DOHH2 (cell line): ENCODE measurements around the gene ZBED5.

Experiments
- EZH2phosphoT487 ChIP-seq: fragments of 200-600 bp; sonication (generic); IDR thresholded peaks from 2 replicates; pipeline ENCODE4 v1.6.1; 2017; ENCODE audit warnings: borderline replicate concordance, mild to moderate bottlenecking, antibody characterized with exemption, low read length, moderate library complexity, mixed read lengths
- TF ChIP-seq, protein P1 (sequence below): fragments of 200-600 bp; sonication (generic); IDR thresholded peaks from one replicate; pipeline ENCODE4 v1.5.1; 2014; ENCODE audit warnings: antibody characterized with exemption, mild to moderate bottlenecking, low read depth, low read length; ENCODE audit not compliant: poor library complexity, severe bottlenecking

DNA sequence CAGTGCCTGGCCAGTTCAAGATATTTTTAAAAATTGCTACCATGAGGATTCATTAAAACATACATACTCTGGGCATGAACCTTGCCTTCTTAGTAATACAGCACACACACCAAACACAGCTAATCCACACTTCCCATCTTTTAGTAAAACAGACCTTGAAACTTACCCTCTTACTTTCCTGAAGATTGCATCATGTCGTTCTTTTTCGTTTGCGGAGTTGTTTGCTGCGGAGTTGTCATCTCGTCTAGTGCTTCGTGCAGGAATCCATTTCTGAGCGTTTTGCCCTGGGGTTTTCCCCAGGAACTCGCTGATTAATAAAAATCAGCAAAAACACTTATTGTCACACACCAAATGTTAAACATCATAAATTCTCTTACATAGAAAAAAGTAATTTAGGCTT lies 52.1 kb downstream of the ZBED5 start:
- TF ChIP-seq, protein P1, sequence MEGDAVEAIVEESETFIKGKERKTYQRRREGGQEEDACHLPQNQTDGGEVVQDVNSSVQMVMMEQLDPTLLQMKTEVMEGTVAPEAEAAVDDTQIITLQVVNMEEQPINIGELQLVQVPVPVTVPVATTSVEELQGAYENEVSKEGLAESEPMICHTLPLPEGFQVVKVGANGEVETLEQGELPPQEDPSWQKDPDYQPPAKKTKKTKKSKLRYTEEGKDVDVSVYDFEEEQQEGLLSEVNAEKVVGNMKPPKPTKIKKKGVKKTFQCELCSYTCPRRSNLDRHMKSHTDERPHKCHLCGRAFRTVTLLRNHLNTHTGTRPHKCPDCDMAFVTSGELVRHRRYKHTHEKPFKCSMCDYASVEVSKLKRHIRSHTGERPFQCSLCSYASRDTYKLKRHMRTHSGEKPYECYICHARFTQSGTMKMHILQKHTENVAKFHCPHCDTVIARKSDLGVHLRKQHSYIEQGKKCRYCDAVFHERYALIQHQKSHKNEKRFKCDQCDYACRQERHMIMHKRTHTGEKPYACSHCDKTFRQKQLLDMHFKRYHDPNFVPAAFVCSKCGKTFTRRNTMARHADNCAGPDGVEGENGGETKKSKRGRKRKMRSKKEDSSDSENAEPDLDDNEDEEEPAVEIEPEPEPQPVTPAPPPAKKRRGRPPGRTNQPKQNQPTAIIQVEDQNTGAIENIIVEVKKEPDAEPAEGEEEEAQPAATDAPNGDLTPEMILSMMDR: no peak
- TF ChIP-seq EZH2phosphoT487: no peak
